Liver (tissue), 3 donors: ENCODE data around the gene SUPT5H.

Experiments
- EGR1 ChIP-seq, 2 donors: IDR thresholded peaks; 2 replicates each; pipeline ENCODE4 v1.6.1; 2016 to 2018; ENCODE audit warnings: antibody characterized with exemption in 2 of 2, low read depth in 2 of 2
- GABPA ChIP-seq, 2 donors: IDR thresholded peaks in 1 of 2; conservative IDR thresholded peaks in 1 of 2; 2 replicates each; pipeline ENCODE4 v1.6.1; 2016; ENCODE audit warnings: antibody characterized with exemption in 2 of 2, mild to moderate bottlenecking in 1 of 2, moderate library complexity in 1 of 2
- HNF4G ChIP-seq: IDR thresholded peaks from 2 replicates; pipeline ENCODE4 v1.6.1; 2016; ENCODE audit warnings: antibody characterized with exemption
- JUND ChIP-seq, 2 donors: IDR thresholded peaks; 2 replicates each; pipeline ENCODE4 v1.6.1; 2016; ENCODE audit warnings: antibody characterized with exemption in 2 of 2
- NR2F2 ChIP-seq: IDR thresholded peaks from 2 replicates; pipeline ENCODE4 v1.6.1; 2016; ENCODE audit warnings: antibody characterized with exemption
- RAD21 ChIP-seq, 2 donors: IDR thresholded peaks; 2 replicates each; pipeline ENCODE4 v1.6.1; 2016; ENCODE audit warnings: antibody characterized with exemption in 2 of 2, mild to moderate bottlenecking in 2 of 2
- SP1 ChIP-seq: IDR thresholded peaks from 2 replicates; pipeline ENCODE4 v1.6.1; 2018; ENCODE audit warnings: antibody characterized with exemption, mild to moderate bottlenecking
- TF ChIP-seq, protein P1 (sequence below): IDR thresholded peaks from 2 replicates; pipeline ENCODE4 v1.6.1; 2016; ENCODE audit warnings: antibody characterized with exemption
- TF ChIP-seq, protein P2 (sequence below): fragments of 150-350 bp; IDR thresholded peaks from 2 replicates; pipeline ENCODE4 v1.5.1; 2017; ENCODE audit warnings: improper control_type of control experiment, low read depth, low read length; ENCODE audit not compliant: missing input control
- TF ChIP-seq, protein P3 (sequence below): IDR thresholded peaks from 2 replicates; pipeline ENCODE4 v1.6.1; 2016; ENCODE audit warnings: antibody characterized with exemption
- TF ChIP-seq, protein P4 (sequence below): IDR thresholded peaks from 2 replicates; pipeline ENCODE4 v1.6.1; 2016; ENCODE audit warnings: antibody characterized with exemption
- TF ChIP-seq, protein P5 (sequence below): IDR thresholded peaks from 2 replicates; pipeline ENCODE4 v1.6.1; 2016; ENCODE audit warnings: antibody characterized with exemption, mild to moderate bottlenecking
- donor health status: healthy.
- donor health status: healthy.

DNA sequence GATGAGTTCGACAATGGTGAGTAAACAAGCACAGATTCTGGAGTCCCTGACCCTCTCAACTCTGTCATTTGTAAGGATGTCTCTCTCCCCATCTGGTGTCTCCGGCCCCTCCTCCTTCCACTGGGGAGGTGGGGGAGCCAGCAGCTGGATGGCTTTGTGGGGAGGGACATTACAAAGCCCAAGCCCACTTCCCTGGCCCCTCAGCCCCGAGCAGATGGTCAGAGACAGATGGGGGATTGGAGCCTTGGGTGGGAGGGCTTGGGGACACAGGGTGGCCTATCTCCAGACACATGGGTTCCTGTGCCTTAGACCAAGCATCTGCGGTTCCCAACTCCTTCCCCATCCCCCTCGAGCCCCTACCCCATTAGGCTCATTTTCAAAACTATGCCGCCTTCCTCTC lies 37.8 kb downstream of the SUPT5H start:
- no peak for TF ChIP-seq SP1
- TF ChIP-seq, protein P1, sequence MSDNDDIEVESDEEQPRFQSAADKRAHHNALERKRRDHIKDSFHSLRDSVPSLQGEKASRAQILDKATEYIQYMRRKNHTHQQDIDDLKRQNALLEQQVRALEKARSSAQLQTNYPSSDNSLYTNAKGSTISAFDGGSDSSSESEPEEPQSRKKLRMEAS: no peak
- TF ChIP-seq, protein P2, sequence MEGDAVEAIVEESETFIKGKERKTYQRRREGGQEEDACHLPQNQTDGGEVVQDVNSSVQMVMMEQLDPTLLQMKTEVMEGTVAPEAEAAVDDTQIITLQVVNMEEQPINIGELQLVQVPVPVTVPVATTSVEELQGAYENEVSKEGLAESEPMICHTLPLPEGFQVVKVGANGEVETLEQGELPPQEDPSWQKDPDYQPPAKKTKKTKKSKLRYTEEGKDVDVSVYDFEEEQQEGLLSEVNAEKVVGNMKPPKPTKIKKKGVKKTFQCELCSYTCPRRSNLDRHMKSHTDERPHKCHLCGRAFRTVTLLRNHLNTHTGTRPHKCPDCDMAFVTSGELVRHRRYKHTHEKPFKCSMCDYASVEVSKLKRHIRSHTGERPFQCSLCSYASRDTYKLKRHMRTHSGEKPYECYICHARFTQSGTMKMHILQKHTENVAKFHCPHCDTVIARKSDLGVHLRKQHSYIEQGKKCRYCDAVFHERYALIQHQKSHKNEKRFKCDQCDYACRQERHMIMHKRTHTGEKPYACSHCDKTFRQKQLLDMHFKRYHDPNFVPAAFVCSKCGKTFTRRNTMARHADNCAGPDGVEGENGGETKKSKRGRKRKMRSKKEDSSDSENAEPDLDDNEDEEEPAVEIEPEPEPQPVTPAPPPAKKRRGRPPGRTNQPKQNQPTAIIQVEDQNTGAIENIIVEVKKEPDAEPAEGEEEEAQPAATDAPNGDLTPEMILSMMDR: no peak
- TF ChIP-seq, protein P3, sequence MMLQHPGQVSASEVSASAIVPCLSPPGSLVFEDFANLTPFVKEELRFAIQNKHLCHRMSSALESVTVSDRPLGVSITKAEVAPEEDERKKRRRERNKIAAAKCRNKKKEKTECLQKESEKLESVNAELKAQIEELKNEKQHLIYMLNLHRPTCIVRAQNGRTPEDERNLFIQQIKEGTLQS: no peak
- TF ChIP-seq, protein P4, sequence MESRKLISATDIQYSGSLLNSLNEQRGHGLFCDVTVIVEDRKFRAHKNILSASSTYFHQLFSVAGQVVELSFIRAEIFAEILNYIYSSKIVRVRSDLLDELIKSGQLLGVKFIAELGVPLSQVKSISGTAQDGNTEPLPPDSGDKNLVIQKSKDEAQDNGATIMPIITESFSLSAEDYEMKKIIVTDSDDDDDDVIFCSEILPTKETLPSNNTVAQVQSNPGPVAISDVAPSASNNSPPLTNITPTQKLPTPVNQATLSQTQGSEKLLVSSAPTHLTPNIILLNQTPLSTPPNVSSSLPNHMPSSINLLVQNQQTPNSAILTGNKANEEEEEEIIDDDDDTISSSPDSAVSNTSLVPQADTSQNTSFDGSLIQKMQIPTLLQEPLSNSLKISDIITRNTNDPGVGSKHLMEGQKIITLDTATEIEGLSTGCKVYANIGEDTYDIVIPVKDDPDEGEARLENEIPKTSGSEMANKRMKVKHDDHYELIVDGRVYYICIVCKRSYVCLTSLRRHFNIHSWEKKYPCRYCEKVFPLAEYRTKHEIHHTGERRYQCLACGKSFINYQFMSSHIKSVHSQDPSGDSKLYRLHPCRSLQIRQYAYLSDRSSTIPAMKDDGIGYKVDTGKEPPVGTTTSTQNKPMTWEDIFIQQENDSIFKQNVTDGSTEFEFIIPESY: no peak
- no peak for TF ChIP-seq EGR1 (IDR thresholded peaks at IDR 0.05; ENCODE audit: low read depth in 2 of 2)
- no peak for TF ChIP-seq GABPA (IDR thresholded peaks at IDR 0.05 in 1 of 2, conservative IDR thresholded peaks at IDR 0.05 in 1 of 2)
- TF ChIP-seq RAD21 (IDR thresholded peaks at IDR 0.05): no peak
- TF ChIP-seq, protein P5, sequence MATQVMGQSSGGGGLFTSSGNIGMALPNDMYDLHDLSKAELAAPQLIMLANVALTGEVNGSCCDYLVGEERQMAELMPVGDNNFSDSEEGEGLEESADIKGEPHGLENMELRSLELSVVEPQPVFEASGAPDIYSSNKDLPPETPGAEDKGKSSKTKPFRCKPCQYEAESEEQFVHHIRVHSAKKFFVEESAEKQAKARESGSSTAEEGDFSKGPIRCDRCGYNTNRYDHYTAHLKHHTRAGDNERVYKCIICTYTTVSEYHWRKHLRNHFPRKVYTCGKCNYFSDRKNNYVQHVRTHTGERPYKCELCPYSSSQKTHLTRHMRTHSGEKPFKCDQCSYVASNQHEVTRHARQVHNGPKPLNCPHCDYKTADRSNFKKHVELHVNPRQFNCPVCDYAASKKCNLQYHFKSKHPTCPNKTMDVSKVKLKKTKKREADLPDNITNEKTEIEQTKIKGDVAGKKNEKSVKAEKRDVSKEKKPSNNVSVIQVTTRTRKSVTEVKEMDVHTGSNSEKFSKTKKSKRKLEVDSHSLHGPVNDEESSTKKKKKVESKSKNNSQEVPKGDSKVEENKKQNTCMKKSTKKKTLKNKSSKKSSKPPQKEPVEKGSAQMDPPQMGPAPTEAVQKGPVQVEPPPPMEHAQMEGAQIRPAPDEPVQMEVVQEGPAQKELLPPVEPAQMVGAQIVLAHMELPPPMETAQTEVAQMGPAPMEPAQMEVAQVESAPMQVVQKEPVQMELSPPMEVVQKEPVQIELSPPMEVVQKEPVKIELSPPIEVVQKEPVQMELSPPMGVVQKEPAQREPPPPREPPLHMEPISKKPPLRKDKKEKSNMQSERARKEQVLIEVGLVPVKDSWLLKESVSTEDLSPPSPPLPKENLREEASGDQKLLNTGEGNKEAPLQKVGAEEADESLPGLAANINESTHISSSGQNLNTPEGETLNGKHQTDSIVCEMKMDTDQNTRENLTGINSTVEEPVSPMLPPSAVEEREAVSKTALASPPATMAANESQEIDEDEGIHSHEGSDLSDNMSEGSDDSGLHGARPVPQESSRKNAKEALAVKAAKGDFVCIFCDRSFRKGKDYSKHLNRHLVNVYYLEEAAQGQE: no peak
- no peak for TF ChIP-seq NR2F2
- TF ChIP-seq HNF4G: no peak
- no peak for TF ChIP-seq JUND (IDR thresholded peaks at IDR 0.05)
